H1 (cell line): ENCODE data around the gene FASLG. TPM values are rescaled to one million over a fixed set of nuclear protein-coding genes. Genes with fewer than 3 reads are reported as not detected.
"Not testable (repeated sequence)": the region's sequence is repeated elsewhere in the genome, so short reads cannot be mapped to it uniquely, and the experiment has no call there.

ENCODE experiments used
- CTCF ChIA-PET: fragments of 300-600 bp; sonication (Branson Sonifier 250); formaldehyde crosslinking; loops from one replicate; lab custom pipeline; 2021; ENCODE audit not compliant: partially characterized antibody; lab: Charles Lee
- POLR2A ChIA-PET: fragments of 300-600 bp; sonication (Branson Sonifier 250); formaldehyde crosslinking; loops from one replicate; lab custom pipeline; 2021; ENCODE audit warnings: inconsistent platforms; ENCODE audit not compliant: partially characterized antibody; lab: Charles Lee
- DNase-seq, 2 experiments: peaks; one replicate each; pipeline versions ENCODE4 v3.0.0 to v3.0.0-alpha.2; 2010 to 2022; ENCODE audit warnings: low spot score in 2 of 2, low read depth in 1 of 2, mixed read lengths in 1 of 2
- FAIRE-seq: peaks from 2 replicates; lab custom pipeline; 2011; peaks lifted over from hg19 to GRCh38; lab: Jason Lieb, UNC
- H2AFZ ChIP-seq: 2 replicates; pipeline ENCODE4 v1.8.1; 2012; ENCODE audit warnings: low read length, inconsistent platforms
- H2AK5ac ChIP-seq: 2 replicates; pipeline ENCODE4 v1.6.1; 2013; ENCODE audit warnings: low read depth, low read length
- H2BK120ac ChIP-seq: replicated peaks from 2 replicates; pipeline ENCODE3; 2013; ENCODE audit warnings: low read depth, low read length, inconsistent platforms
- H2BK12ac ChIP-seq: 2 replicates; pipeline ENCODE4 v1.6.1; 2013; ENCODE audit warnings: low read depth, low read length
- H2BK15ac ChIP-seq: 2 replicates; pipeline ENCODE4 v1.6.1; 2013; ENCODE audit warnings: low read length
- H2BK20ac ChIP-seq: 2 replicates; pipeline ENCODE4 v1.6.1; 2013; ENCODE audit warnings: low read length
- H2BK5ac ChIP-seq: 2 replicates; pipeline ENCODE4 v1.6.1; 2013; ENCODE audit warnings: low read depth, low read length
- H3K14ac ChIP-seq: 2 replicates; pipeline ENCODE4 v1.6.1; 2013; ENCODE audit warnings: inconsistent platforms; ENCODE audit not compliant: insufficient read length
- H3K18ac ChIP-seq: 2 replicates; pipeline ENCODE4 v1.6.1; 2013; ENCODE audit warnings: low read length; ENCODE audit errors: extremely low read depth
- H3K23ac ChIP-seq: 2 replicates; pipeline ENCODE4 v1.6.1; 2013; ENCODE audit warnings: inconsistent platforms; ENCODE audit not compliant: insufficient read length
- H3K23me2 ChIP-seq: 2 replicates; pipeline ENCODE4 v1.6.1; 2013; ENCODE audit warnings: low read depth, low read length
- H3K27ac ChIP-seq: 2 replicates; pipeline ENCODE4 v1.6.1; 2011; ENCODE audit warnings: low read depth, low read length, inconsistent platforms
- H3K27me3 ChIP-seq, 4 experiments: replicated peaks in 1 of 4; 1 replicate in 1 of 4; 2 replicates in 3 of 4; pipeline versions ENCODE4 v1.6.1 to v1.8.1; 2011 to 2013; ENCODE audit warnings: low read length in 3 of 4, mild to moderate bottlenecking in 3 of 4, inconsistent platforms in 2 of 4, mixed read lengths in 2 of 4, moderate library complexity in 1 of 4; ENCODE audit not compliant: control insufficient read depth in 3 of 4, insufficient read depth in 3 of 4; ENCODE audit errors: extremely low read depth in 1 of 4
- H3K36me3 ChIP-seq, 4 experiments: 2 replicates each; pipeline versions ENCODE4 v1.6.1 to v1.8.1; 2011 to 2013; ENCODE audit warnings: mild to moderate bottlenecking in 4 of 4, low read length in 3 of 4, moderate library complexity in 2 of 4, control low read depth in 1 of 4, inconsistent platforms in 1 of 4; ENCODE audit not compliant: insufficient read depth in 4 of 4, control insufficient read depth in 2 of 4
- H3K4ac ChIP-seq: replicated peaks from 2 replicates; pipeline ENCODE3; 2013; ENCODE audit warnings: low read length, low read depth, mixed read lengths, inconsistent platforms; ENCODE audit not compliant: insufficient read length
- H3K4me1 ChIP-seq, 4 experiments: replicated peaks in 1 of 4; 1 replicate in 1 of 4; 2 replicates in 3 of 4; pipeline versions ENCODE4 v1.6.1 to v1.8.1; 2011 to 2013; ENCODE audit warnings: low read length in 3 of 4, inconsistent platforms in 2 of 4, mixed read lengths in 1 of 4; ENCODE audit not compliant: insufficient read depth in 4 of 4, control insufficient read depth in 3 of 4
- H3K4me2 ChIP-seq, 2 experiments: 2 replicates each; pipeline versions ENCODE4 v1.6.1 to v1.8.1; 2011 to 2013; ENCODE audit warnings: low read depth in 2 of 2, low read length in 2 of 2, control low read depth in 1 of 2, inconsistent platforms in 1 of 2, mild to moderate bottlenecking in 1 of 2; ENCODE audit not compliant: insufficient read depth in 1 of 2
- H3K4me3 ChIP-seq, 4 experiments: fragments of 200-600, 300-600 bp in 1 of 4; sonication (generic), shearing (Covaris generic), sonication (Bioruptor Twin) in 1 of 4; 2 replicates each; pipeline versions ENCODE4 v1.5.1 to v1.8.1; 2011 to 2016; ENCODE audit warnings: low read length in 4 of 4, low read depth in 3 of 4, control low read depth in 2 of 4, inconsistent platforms in 2 of 4, mild to moderate bottlenecking in 2 of 4, mixed read lengths in 1 of 4, moderate library complexity in 1 of 4; ENCODE audit not compliant: insufficient read depth in 2 of 4; ENCODE audit errors: extremely low read depth in 1 of 4
- H3K56ac ChIP-seq: replicated peaks from 2 replicates; pipeline ENCODE3; 2013; ENCODE audit warnings: low read depth, mild to moderate bottlenecking, mixed read lengths, low read length, inconsistent platforms; ENCODE audit not compliant: insufficient read length
- H3K79me1 ChIP-seq: 2 replicates; pipeline ENCODE4 v1.6.1; 2013; ENCODE audit warnings: low read depth, low read length, control low read depth
- H3K79me2 ChIP-seq, 2 experiments: 2 replicates each; pipeline versions ENCODE4 v1.6.1 to v1.8.1; 2012 to 2013; ENCODE audit warnings: low read length in 2 of 2, mild to moderate bottlenecking in 2 of 2, inconsistent platforms in 1 of 2; ENCODE audit not compliant: insufficient read depth in 2 of 2, control insufficient read depth in 1 of 2
- H3K9ac ChIP-seq, 4 experiments: replicated peaks in 1 of 4; 1 replicate in 1 of 4; 2 replicates in 3 of 4; pipeline versions ENCODE4 v1.6.1 to v1.8.1; 2011 to 2013; ENCODE audit warnings: low read depth in 3 of 4, low read length in 3 of 4, control low read depth in 2 of 4, mild to moderate bottlenecking in 2 of 4, moderate library complexity in 2 of 4, inconsistent platforms in 1 of 4; ENCODE audit errors: extremely low read depth in 1 of 4
- H3K9me3 ChIP-seq, 2 experiments: 2 replicates each; pipeline versions ENCODE4 v1.6.1 to v1.8.1; 2012 to 2013; ENCODE audit warnings: mild to moderate bottlenecking in 2 of 2, moderate library complexity in 2 of 2, control low read depth in 1 of 2, inconsistent platforms in 1 of 2, low read depth in 1 of 2, low read length in 1 of 2, mixed read lengths in 1 of 2; ENCODE audit not compliant: insufficient read depth in 2 of 2
- H4K20me1 ChIP-seq, 2 experiments: replicated peaks in 1 of 2; 2 replicates each; pipeline versions ENCODE3 to v1.8.1; 2011 to 2013; ENCODE audit warnings: inconsistent platforms in 2 of 2, low read length in 2 of 2, mild to moderate bottlenecking in 1 of 2; ENCODE audit not compliant: insufficient read depth in 2 of 2, control insufficient read depth in 1 of 2
- H4K5ac ChIP-seq: 2 replicates; pipeline ENCODE4 v1.6.1; 2013; ENCODE audit warnings: low read length, low read depth, mixed read lengths, inconsistent platforms; ENCODE audit not compliant: insufficient read length
- H4K8ac ChIP-seq: 2 replicates; pipeline ENCODE4 v1.8.0; 2013; ENCODE audit warnings: mild to moderate bottlenecking, moderate library complexity, low read length, inconsistent platforms; ENCODE audit not compliant: insufficient read depth; ENCODE audit errors: extremely low read depth
- H4K91ac ChIP-seq: replicated peaks from 2 replicates; pipeline ENCODE3; 2013; ENCODE audit warnings: low read length, mixed read lengths, inconsistent platforms; ENCODE audit not compliant: insufficient read length
- BCL11A ChIP-seq, 2 experiments: IDR thresholded peaks; one replicate each; pipeline ENCODE4 v1.6.1; 2011; ENCODE audit warnings: low read depth in 2 of 2, low read length in 2 of 2, mild to moderate bottlenecking in 2 of 2
- CTCF ChIP-seq, 3 experiments: IDR thresholded peaks; 1 replicate in 2 of 3; 2 replicates in 1 of 3; pipeline versions ENCODE4 v1.5.1 to v1.6.1; 2011; ENCODE audit warnings: low read length in 3 of 3, mild to moderate bottlenecking in 3 of 3, inconsistent platforms in 2 of 3, low read depth in 1 of 3, moderate library complexity in 1 of 3; ENCODE audit not compliant: insufficient read depth in 1 of 3; ENCODE audit errors: control extremely low read depth in 1 of 3
- SIN3A ChIP-seq, 2 experiments: IDR thresholded peaks in 1 of 2; conservative IDR thresholded peaks in 1 of 2; 2 replicates each; pipeline ENCODE4 v1.6.1; 2011 to 2012; ENCODE audit warnings: low read length in 2 of 2, improper control_type of control experiment in 1 of 2, low read depth in 1 of 2, mild to moderate bottlenecking in 1 of 2
- SIRT6 ChIP-seq: IDR thresholded peaks from one replicate; pipeline ENCODE4 v1.7.1; 2012; ENCODE audit warnings: low read length, inconsistent platforms
- SP4 ChIP-seq: IDR thresholded peaks from 2 replicates; pipeline ENCODE4 v1.6.1; 2012; ENCODE audit warnings: low read length, inconsistent platforms
- SRF ChIP-seq: IDR thresholded peaks from 2 replicates; pipeline ENCODE4 v1.6.1; 2011; ENCODE audit warnings: mild to moderate bottlenecking, low read depth, low read length, moderate library complexity
- WGBS, 2 experiments: shearing (Covaris generic) in 1 of 2; methylation state at CpG; one replicate each; pipeline versions ENCODE4 v1.1.6 to v1.1.7; 2013 to 2015; ENCODE audit warnings: low lambda C conversion rate in 2 of 2, mixed read lengths in 2 of 2, inconsistent platforms in 1 of 2, low coverage in 1 of 2, missing lambda C conversion rate in 1 of 2; ENCODE audit not compliant: insufficient replicate concordance in 2 of 2, insufficient coverage in 1 of 2, insufficient read length in 1 of 2; ENCODE audit errors: extremely low coverage in 1 of 2, missing lambda C conversion rate in 1 of 2; 5-methylcytosine and 5-hydroxymethylcytosine counted together
- polyA plus RNA-seq, 7 experiments: library from polyadenylated mRNA; depleted of rRNA in 3 of 7; stranded (reverse) in 5 of 7; unstranded in 2 of 7; fragments of >200 nt in 5 of 7; fragments of 200-250 nt in 2 of 7; gene quantifications; 1 replicate in 5 of 7; 2 replicates in 1 of 7; 4 replicates in 1 of 7; pipeline versions ENCODE4 v1.2.1 to v1.2.3, GENCODE V29; 2011 to 2013; ENCODE audit warnings: missing spikeins in 2 of 7, mixed read lengths in 2 of 7
- total RNA-seq: library from RNA; stranded (reverse); fragmentation: NEBNext Ultra II Directional; extraction: Animal tissue kit (Norgen Biotek cat#: 25700); gene quantifications from 2 replicates; pipeline ENCODE4 v1.2.1, GENCODE V29; 2021
- TF ChIP-seq, protein P1 (sequence below): IDR thresholded peaks from 2 replicates; pipeline ENCODE4 v1.6.1; 2012; ENCODE audit warnings: inconsistent platforms

The FASLG gene
- total and polyA plus RNA-seq, 2 of the 8 experiments (the other 6 are each of a cell fraction or from before 2014, with no cell fraction given): not detected

DNA sequence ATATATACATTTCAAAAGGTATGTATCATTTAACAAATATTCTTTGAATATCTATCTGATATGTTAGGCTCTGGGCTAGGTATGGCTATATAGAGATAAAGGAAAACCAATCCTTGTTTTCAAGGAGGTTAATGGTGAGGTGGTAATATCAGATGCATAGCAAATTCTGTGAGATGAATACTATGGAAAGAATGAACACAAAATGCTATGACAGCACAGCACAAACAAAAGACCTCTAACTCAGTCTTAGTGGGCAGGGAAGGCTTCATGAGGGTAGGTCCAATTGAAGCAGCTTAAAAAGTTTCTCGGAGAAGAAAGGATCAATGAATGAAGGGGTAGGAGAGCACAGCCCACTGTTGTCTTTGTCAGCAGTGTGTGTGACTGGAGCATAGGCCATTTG lies 27.2 kb downstream of the FASLG start (continued):
- TF ChIP-seq SP4 (no peak), BCL11A (IDR thresholded peaks at IDR 0.05; ENCODE audit: low read depth in 2 of 2, low read length in 2 of 2) (no peak), SRF (no peak), SIN3A (conservative IDR thresholded peaks at IDR 0.05 in 1 of 2, IDR thresholded peaks at IDR 0.05 in 1 of 2; ENCODE audit: low read depth in 1 of 2, low read length in 2 of 2) (no peak), CTCF (IDR thresholded peaks at IDR 0.05; ENCODE audit: control extremely low read depth in 1 of 3, insufficient read depth in 1 of 3, low read depth in 1 of 3, low read length in 3 of 3) (no peak), SIRT6 (no peak)
- TF ChIP-seq, protein P1, sequence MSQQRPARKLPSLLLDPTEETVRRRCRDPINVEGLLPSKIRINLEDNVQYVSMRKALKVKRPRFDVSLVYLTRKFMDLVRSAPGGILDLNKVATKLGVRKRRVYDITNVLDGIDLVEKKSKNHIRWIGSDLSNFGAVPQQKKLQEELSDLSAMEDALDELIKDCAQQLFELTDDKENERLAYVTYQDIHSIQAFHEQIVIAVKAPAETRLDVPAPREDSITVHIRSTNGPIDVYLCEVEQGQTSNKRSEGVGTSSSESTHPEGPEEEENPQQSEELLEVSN: no peak

- H2BK12ac ChIP-seq, H2BK15ac ChIP-seq, H4K91ac ChIP-seq, H2BK20ac ChIP-seq, H3K4me2 ChIP-seq, H4K5ac ChIP-seq, H3K23ac ChIP-seq, H2AFZ ChIP-seq, FAIRE-seq, H4K20me1 ChIP-seq, H3K23me2 ChIP-seq, H3K9ac ChIP-seq, H3K14ac ChIP-seq, H3K4me3 ChIP-seq, H3K56ac ChIP-seq, H3K4me1 ChIP-seq, H4K8ac ChIP-seq, H3K36me3 ChIP-seq, H2BK5ac ChIP-seq, H3K27ac ChIP-seq, H3K4ac ChIP-seq, H3K9me3 ChIP-seq, H2AK5ac ChIP-seq, H2BK120ac ChIP-seq, H3K79me1 ChIP-seq, DNase-seq, POLR2A ChIA-PET, H3K27me3 ChIP-seq, H3K79me2 ChIP-seq, H3K18ac ChIP-seq: not testable (repeated sequence)
- CTCF ChIA-PET: interaction anchor here (0.6 to 1.3 kb wide), 2 partner anchors 14 to 777 kb away, joined by 3 read pairs; no protein-coding TSS in a partner anchor
- 92% methylated on average over 2 of the region's 2 CpGs; no CpG with 5 or more reads in 1 of the 2 experiments for WGBS, 2 experiments
Observed at GRCh38 chr1:172688428-172689085, 29.7 kb downstream of the FASLG start.
